HG03108 (cell line): ENCODE measurements around the gene ATXN10.

ENCODE experiments used
- ATAC-seq: cut with Tn5 transposase; IDR thresholded peaks from one replicate; pipeline ENCODE4 v1.9.1; 2021; ENCODE audit warnings: moderate library complexity; ENCODE audit not compliant: unreplicated experiment

ATXN10 gene

GRCh38 chr22:45817745-45818423 lies 146.2 kb downstream of the ATXN10 start:
- ATAC-seq, result no peak

GRCh38 chr22:45818424-45819085 lies 146.9 kb downstream of the ATXN10 start:
- ATAC-seq, result no peak

GRCh38 chr22:45819305-45819704 lies 147.7 kb downstream of the ATXN10 start:
- ATAC-seq, result no peak

GRCh38 chr22:45823336-45823735 lies 151.7 kb downstream of the ATXN10 start:
- no peak for ATAC-seq

GRCh38 chr22:45826520-45826919 lies 154.9 kb downstream of the ATXN10 start:
- ATAC-seq, result no peak

- no peak for ATAC-seq
Observed at GRCh38 chr22:45828841-45829240, 157.2 kb downstream of the ATXN10 start.

GRCh38 chr22:45830531-45831245 lies 159.1 kb downstream of the ATXN10 start:
- ATAC-seq, result no peak

- no peak for ATAC-seq
Observed at GRCh38 chr22:45831394-45831793, 159.8 kb downstream of the ATXN10 start.

GRCh38 chr22:45832180-45832579 lies 160.5 kb downstream of the ATXN10 start:
- ATAC-seq, result no peak

- no peak for ATAC-seq
Observed at GRCh38 chr22:45832959-45833580, 161.4 kb downstream of the ATXN10 start.

GRCh38 chr22:45833613-45834012 lies 162.0 kb downstream of the ATXN10 start:
- no peak for ATAC-seq

- no peak for ATAC-seq
Observed at GRCh38 chr22:45834241-45834640, 162.6 kb downstream of the ATXN10 start.

- ATAC-seq, result no peak
Observed at GRCh38 chr22:45834795-45835194, 163.2 kb downstream of the ATXN10 start.

- ATAC-seq, result no peak
Observed at GRCh38 chr22:45836418-45837169, 165.0 kb downstream of the ATXN10 start.

- no peak for ATAC-seq
Observed at GRCh38 chr22:45837508-45837907, 165.9 kb downstream of the ATXN10 start.

GRCh38 chr22:45838305-45838887 lies 166.8 kb downstream of the ATXN10 start:
- ATAC-seq, result no peak

GRCh38 chr22:45840483-45840882 lies 168.8 kb downstream of the ATXN10 start:
- ATAC-seq, result no peak

GRCh38 chr22:45842291-45842991 lies 170.8 kb downstream of the ATXN10 start:
- no peak for ATAC-seq

- no peak for ATAC-seq
Observed at GRCh38 chr22:45843031-45843430, 171.4 kb downstream of the ATXN10 start.

- no peak for ATAC-seq
Observed at GRCh38 chr22:45843986-45844385, 172.4 kb downstream of the ATXN10 start.
